ENCODE data around the gene RALGPS1.

DNA sequence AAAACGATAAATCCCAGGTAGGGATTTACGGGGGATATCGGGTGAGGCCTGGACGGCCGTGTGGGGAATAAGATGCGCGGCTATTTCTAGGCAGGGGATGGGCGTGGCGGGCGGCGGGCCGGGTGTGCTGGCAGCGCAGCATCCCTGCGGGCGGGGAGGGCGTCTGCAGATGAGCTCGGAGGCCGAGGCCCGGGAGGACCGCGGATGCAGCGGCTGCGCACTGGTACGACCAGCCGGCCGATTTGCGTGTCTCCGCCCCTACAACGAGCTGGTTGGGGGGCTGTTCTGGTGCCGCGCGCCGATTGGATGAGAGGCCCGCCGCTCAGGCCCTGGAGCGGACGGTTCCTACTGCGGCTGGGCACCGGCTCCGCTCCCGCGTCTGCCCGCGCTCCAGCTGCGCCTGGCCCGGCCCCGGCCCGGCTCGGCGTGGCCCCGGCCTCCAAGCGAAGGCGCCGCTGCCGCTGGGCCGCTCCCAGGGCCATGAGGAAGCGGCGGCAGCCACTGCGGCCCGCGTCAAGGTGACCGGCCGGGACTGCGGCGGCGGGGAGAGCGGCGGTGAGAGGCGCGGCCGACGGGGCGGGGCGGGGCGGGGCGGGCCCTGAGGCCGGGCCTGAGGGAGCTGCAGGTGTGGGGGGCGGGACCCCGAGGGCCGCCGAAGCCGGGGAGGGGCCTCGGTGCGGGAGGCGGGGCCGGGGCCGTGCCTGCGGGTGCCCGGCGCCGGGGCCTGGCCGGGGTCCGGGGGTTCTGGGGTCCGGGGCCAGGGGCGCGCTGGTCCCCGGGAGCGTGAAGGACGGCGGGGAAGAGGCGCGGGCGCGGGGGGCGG lies at the start of gene RALGPS1:
- TF ChIP-seq RFX5 (IDR thresholded peaks at IDR 0.05) (0 out of 2 replicates have a peak, but pooled peaks have one; percentile 39), ZNF302 (CRISPR knock-in tag; IDR thresholded peaks at IDR 0.05) (no peak), RAD21 (conservative IDR thresholded peaks at IDR 0.05 in 1 of 2, IDR thresholded peaks at IDR 0.05 in 1 of 2) (no peak)
- TF ChIP-seq, protein P1, sequence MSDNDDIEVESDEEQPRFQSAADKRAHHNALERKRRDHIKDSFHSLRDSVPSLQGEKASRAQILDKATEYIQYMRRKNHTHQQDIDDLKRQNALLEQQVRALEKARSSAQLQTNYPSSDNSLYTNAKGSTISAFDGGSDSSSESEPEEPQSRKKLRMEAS (IDR thresholded peaks at IDR 0.05): no peak
- TF ChIP-seq, protein P2, sequence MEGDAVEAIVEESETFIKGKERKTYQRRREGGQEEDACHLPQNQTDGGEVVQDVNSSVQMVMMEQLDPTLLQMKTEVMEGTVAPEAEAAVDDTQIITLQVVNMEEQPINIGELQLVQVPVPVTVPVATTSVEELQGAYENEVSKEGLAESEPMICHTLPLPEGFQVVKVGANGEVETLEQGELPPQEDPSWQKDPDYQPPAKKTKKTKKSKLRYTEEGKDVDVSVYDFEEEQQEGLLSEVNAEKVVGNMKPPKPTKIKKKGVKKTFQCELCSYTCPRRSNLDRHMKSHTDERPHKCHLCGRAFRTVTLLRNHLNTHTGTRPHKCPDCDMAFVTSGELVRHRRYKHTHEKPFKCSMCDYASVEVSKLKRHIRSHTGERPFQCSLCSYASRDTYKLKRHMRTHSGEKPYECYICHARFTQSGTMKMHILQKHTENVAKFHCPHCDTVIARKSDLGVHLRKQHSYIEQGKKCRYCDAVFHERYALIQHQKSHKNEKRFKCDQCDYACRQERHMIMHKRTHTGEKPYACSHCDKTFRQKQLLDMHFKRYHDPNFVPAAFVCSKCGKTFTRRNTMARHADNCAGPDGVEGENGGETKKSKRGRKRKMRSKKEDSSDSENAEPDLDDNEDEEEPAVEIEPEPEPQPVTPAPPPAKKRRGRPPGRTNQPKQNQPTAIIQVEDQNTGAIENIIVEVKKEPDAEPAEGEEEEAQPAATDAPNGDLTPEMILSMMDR (IDR thresholded peaks at IDR 0.05): no peak
- TF ChIP-seq, protein P3, sequence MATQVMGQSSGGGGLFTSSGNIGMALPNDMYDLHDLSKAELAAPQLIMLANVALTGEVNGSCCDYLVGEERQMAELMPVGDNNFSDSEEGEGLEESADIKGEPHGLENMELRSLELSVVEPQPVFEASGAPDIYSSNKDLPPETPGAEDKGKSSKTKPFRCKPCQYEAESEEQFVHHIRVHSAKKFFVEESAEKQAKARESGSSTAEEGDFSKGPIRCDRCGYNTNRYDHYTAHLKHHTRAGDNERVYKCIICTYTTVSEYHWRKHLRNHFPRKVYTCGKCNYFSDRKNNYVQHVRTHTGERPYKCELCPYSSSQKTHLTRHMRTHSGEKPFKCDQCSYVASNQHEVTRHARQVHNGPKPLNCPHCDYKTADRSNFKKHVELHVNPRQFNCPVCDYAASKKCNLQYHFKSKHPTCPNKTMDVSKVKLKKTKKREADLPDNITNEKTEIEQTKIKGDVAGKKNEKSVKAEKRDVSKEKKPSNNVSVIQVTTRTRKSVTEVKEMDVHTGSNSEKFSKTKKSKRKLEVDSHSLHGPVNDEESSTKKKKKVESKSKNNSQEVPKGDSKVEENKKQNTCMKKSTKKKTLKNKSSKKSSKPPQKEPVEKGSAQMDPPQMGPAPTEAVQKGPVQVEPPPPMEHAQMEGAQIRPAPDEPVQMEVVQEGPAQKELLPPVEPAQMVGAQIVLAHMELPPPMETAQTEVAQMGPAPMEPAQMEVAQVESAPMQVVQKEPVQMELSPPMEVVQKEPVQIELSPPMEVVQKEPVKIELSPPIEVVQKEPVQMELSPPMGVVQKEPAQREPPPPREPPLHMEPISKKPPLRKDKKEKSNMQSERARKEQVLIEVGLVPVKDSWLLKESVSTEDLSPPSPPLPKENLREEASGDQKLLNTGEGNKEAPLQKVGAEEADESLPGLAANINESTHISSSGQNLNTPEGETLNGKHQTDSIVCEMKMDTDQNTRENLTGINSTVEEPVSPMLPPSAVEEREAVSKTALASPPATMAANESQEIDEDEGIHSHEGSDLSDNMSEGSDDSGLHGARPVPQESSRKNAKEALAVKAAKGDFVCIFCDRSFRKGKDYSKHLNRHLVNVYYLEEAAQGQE (IDR thresholded peaks at IDR 0.05): no peak

Data from A549 (cell line).